ENCODE data around the gene SNRPA1. TPM values are rescaled to one million over a fixed set of nuclear protein-coding genes. Genes with fewer than 3 reads are reported as not detected.

The SNRPA1 gene
- total RNA-seq, 4 donors from 2014 or later: 29.0 to 48.4 (median 38.5) TPM

GRCh38 chr15:101306341-101307047, 11.4 kb upstream of the SNRPA1 start:
- WGBS, 2 donors: 77 to 78% methylated on average over 10 of the region's 10 CpGs
- DNase-seq (ENCODE audit: low spot score in 2 of 2): peak in 1 of 2 donors; percentile 79
- no peak for TF ChIP-seq POLR2A (IDR thresholded peaks at IDR 0.05)
- no peak for TF ChIP-seq CTCF (IDR thresholded peaks at IDR 0.05)
- H3K4me3 ChIP-seq (ENCODE audit: low read depth, poor library complexity, severe bottlenecking): no peak overlapping the region
- intact Hi-C loops (cut with DNase I; ENCODE audit: low total_unique reads): no loop called here

- TF ChIP-seq POLR2A (IDR thresholded peaks at IDR 0.05) (no peak), CTCF (IDR thresholded peaks at IDR 0.05) (no peak)
- WGBS, 2 donors: 88 to 91% methylated on average over 8 of the region's 8 CpGs
- no peak overlapping the region for H3K4me3 ChIP-seq (ENCODE audit: low read depth, poor library complexity, severe bottlenecking)
- DNase-seq (ENCODE audit: low spot score in 2 of 2): peak in 1 of 2 donors; percentile 70
- intact Hi-C loops (cut with DNase I; ENCODE audit: low total_unique reads): no loop called here
Measured at GRCh38 chr15:101305820-101306255, 10.8 kb upstream of the SNRPA1 start.

DNA sequence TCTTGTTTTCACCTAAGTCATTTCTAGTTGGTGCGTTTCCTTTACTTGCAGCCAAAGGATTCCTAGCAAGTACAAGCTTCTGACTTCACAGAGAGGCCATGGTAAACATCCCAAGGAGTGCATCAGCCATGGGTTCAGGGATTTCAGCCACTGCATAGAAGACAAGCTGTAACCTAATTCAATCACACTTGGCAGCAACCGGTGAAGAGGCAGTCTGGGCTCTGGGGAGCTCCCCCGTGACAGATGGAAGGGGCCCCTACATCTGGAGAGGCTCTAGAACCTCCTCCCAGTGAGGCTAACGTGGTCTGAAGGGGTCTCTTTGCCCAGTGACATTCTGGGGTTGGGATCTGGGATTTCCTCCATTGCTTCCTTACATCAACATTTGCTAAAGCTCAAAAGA, 8.4 kb upstream of the SNRPA1 start:
- TF ChIP-seq POLR2A (IDR thresholded peaks at IDR 0.05): no peak
- no peak for TF ChIP-seq CTCF (IDR thresholded peaks at IDR 0.05)
- peak in 1 of 2 donors; percentile 61 for DNase-seq (ENCODE audit: low spot score in 2 of 2)
- H3K4me3 ChIP-seq (ENCODE audit: low read depth, poor library complexity, severe bottlenecking): no peak overlapping the region
- 67 to 71% methylated on average over 4 of the region's 4 CpGs for WGBS, 2 donors
- intact Hi-C loops (cut with DNase I; ENCODE audit: low total_unique reads): loop anchor here (5.0 kb wide), 1 partner anchor 334 kb away; no protein-coding TSS in a partner anchor

GRCh38 chr15:101296418-101297405, 1.7 kb upstream of the SNRPA1 start:
- TF ChIP-seq CTCF (IDR thresholded peaks at IDR 0.05): no peak
- no peak for TF ChIP-seq POLR2A (IDR thresholded peaks at IDR 0.05)
- 71 to 73% methylated on average over 9 of the region's 9 CpGs for WGBS, 2 donors
- peak in 1 of 2 donors; percentile 58 for DNase-seq (ENCODE audit: low spot score in 2 of 2)
- intact Hi-C loops (cut with DNase I; ENCODE audit: low total_unique reads): no loop called here
- H3K4me3 ChIP-seq (ENCODE audit: low read depth, poor library complexity, severe bottlenecking): no peak overlapping the region

GRCh38 chr15:101295607-101296161, 636 bp upstream of the SNRPA1 start:
- peak overlapping the region; percentile 88 for H3K4me3 ChIP-seq (ENCODE audit: low read depth, poor library complexity, severe bottlenecking)
- no peak for TF ChIP-seq CTCF (IDR thresholded peaks at IDR 0.05)
- TF ChIP-seq POLR2A (IDR thresholded peaks at IDR 0.05): no peak
- peak in 1 of 2 donors; percentile 90 for DNase-seq (ENCODE audit: low spot score in 2 of 2)
- intact Hi-C loops (cut with DNase I; ENCODE audit: low total_unique reads): no loop called here
- WGBS, 2 donors: 1% methylated on average over 20 of the region's 20 CpGs
